CD4-positive, alpha-beta T cell (primary cell): ENCODE results near the gene MEGF10. TPM values are rescaled to one million over a fixed set of nuclear protein-coding genes. Genes with fewer than 3 reads are reported as not detected.

Source experiments
- ATAC-seq: fragments of 200-7000 bp; cut with Tn5 transposase; one replicate; pipeline ENCODE4 v1.10.0; 2022; ENCODE audit warnings: mild to moderate bottlenecking; ENCODE audit not compliant: poor library complexity
- CTCF ChIA-PET: fragments of 350-600 bp; sonication (Branson Sonifier 250); formaldehyde crosslinking; loops from one replicate; lab custom pipeline; 2021; ENCODE audit warnings: antibody characterized with exemption, inconsistent platforms; lab: Charles Lee
- POLR2A ChIA-PET: fragments of 350-600 bp; sonication (Branson Sonifier 250); formaldehyde crosslinking; loops from one replicate; lab custom pipeline; 2021; ENCODE audit warnings: antibody characterized with exemption, inconsistent platforms; lab: Charles Lee
- DNase-seq, 14 experiments: peaks; one replicate each; pipeline ENCODE4 v3.0.0-alpha.2; 2013 to 2020; ENCODE audit warnings: mixed read lengths in 2 of 14
- H3K27ac ChIP-seq, 2 donors: one replicate each; pipeline versions ENCODE4 v1.5.1 to v1.7.0; 2013; ENCODE audit warnings: low read length in 2 of 2, low read depth in 1 of 2, mild to moderate bottlenecking in 1 of 2
- H3K27me3 ChIP-seq, 2 experiments: 1 replicate in 1 of 2; 2 replicates in 1 of 2; pipeline versions ENCODE4 v1.6.1 to v1.7.0; 2013; ENCODE audit warnings: low read length in 2 of 2, control low read depth in 1 of 2, mild to moderate bottlenecking in 1 of 2, moderate library complexity in 1 of 2; ENCODE audit not compliant: insufficient read depth in 2 of 2, control insufficient read depth in 1 of 2
- H3K36me3 ChIP-seq: one replicate; pipeline ENCODE4 v1.6.1; 2013; ENCODE audit warnings: low read length, control low read depth; ENCODE audit not compliant: insufficient read depth
- H3K4me1 ChIP-seq: one replicate; pipeline ENCODE4 v1.6.1; 2013; ENCODE audit warnings: low read length, control low read depth; ENCODE audit not compliant: insufficient read depth
- H3K4me3 ChIP-seq: one replicate; pipeline ENCODE4 v1.5.1; 2013; ENCODE audit warnings: mild to moderate bottlenecking, low read length, moderate library complexity
- H3K9me3 ChIP-seq, 2 experiments: 1 replicate in 1 of 2; 2 replicates in 1 of 2; pipeline versions ENCODE4 v1.6.1 to v1.7.0; 2013; ENCODE audit warnings: low read length in 2 of 2, mild to moderate bottlenecking in 2 of 2, control low read depth in 1 of 2, moderate library complexity in 1 of 2; ENCODE audit not compliant: control insufficient read depth in 1 of 2, insufficient read depth in 1 of 2
- H3K27ac Mint-ChIP-seq: one replicate; pipeline ENCODE4 v1.8.0; 2020; ENCODE audit warnings: mixed read lengths
- H3K27me3 Mint-ChIP-seq: one replicate; pipeline ENCODE4 v1.8.0; 2021; ENCODE audit warnings: mixed read lengths
- H3K36me3 Mint-ChIP-seq: one replicate; pipeline ENCODE4 v1.8.0; 2021; ENCODE audit warnings: low read depth, mixed read lengths
- H3K4me1 Mint-ChIP-seq: one replicate; pipeline ENCODE4 v1.8.0; 2021; ENCODE audit warnings: low read depth, mixed read lengths
- H3K4me3 Mint-ChIP-seq: one replicate; pipeline ENCODE4 v1.8.0; 2020; ENCODE audit warnings: mild to moderate bottlenecking, mixed read lengths
- H3K9me3 Mint-ChIP-seq: one replicate; pipeline ENCODE4 v1.8.0; 2020; ENCODE audit warnings: mixed read lengths
- intact Hi-C, 2 experiments: fragments of 100-400 bp; cut with DNase I in 1 of 2; cut with micrococcal nuclease in 1 of 2; formaldehyde crosslinking; loops; one replicate each; pipeline versions ENCODE4 v1.15.1 to v1.9.0; 2023 to 2025; cut with DNase I, micrococcal nuclease
- total RNA-seq, 174 experiments: library from RNA in 2 of 174; stranded (reverse) in 2 of 174; gene quantifications; one replicate each; pipeline ENCODE4 v1.2.3 and lab custom pipeline; 2021 to 2026
- TF ChIP-seq, protein P1 (sequence below): fragments of 200-600 bp; IDR thresholded peaks from one replicate; pipeline ENCODE4 v1.8.0; 2022; ENCODE audit warnings: antibody characterized with exemption, mild to moderate bottlenecking

MEGF10 gene
- total RNA-seq, 2 experiments from 2014 or later: not detected

DNA sequence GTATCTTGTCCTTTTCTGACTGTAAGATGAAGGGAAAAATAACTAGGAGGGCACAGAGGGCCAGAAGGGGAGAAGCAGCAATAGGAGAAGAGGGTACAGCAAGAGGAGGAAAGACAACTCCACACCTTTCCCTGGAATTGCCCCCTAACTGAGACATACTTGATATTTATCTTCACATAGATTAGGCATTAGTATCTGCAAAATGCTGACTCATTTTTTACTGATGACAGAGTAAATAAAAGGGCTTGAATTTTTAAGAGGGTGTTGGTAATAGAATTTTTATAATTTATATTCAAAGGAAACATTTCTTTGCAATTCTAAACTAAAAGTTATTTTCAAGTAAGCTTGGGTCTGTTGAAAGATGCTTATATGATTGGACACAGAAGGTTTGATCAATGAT, 140.0 kb downstream of the MEGF10 start:
- no peaks in the 10 kb centered on the region for H3K9me3 ChIP-seq
- ATAC-seq (no peak), DNase-seq (no peak)
- ChIA-PET CTCF (no interaction called here), POLR2A (no interaction called here)
- TF ChIP-seq, protein P1, sequence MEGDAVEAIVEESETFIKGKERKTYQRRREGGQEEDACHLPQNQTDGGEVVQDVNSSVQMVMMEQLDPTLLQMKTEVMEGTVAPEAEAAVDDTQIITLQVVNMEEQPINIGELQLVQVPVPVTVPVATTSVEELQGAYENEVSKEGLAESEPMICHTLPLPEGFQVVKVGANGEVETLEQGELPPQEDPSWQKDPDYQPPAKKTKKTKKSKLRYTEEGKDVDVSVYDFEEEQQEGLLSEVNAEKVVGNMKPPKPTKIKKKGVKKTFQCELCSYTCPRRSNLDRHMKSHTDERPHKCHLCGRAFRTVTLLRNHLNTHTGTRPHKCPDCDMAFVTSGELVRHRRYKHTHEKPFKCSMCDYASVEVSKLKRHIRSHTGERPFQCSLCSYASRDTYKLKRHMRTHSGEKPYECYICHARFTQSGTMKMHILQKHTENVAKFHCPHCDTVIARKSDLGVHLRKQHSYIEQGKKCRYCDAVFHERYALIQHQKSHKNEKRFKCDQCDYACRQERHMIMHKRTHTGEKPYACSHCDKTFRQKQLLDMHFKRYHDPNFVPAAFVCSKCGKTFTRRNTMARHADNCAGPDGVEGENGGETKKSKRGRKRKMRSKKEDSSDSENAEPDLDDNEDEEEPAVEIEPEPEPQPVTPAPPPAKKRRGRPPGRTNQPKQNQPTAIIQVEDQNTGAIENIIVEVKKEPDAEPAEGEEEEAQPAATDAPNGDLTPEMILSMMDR: no peak
- H3K27me3 ChIP-seq: no peaks in the 10 kb centered on the region
- Mint-ChIP-seq H3K27ac (no peak overlapping the region), H3K27me3 (no peaks in the 10 kb centered on the region), H3K36me3 (no peaks in the 10 kb centered on the region), H3K9me3 (no peaks in the 10 kb centered on the region), H3K4me3 (no peak overlapping the region), H3K4me1 (no peaks in the 10 kb centered on the region)
- H3K4me1 ChIP-seq: no peaks in the 10 kb centered on the region
- no peak overlapping the region for H3K4me3 ChIP-seq
- H3K36me3 ChIP-seq: no peaks in the 10 kb centered on the region
- intact Hi-C loops: no loop called here
- no peak overlapping the region for H3K27ac ChIP-seq

DNA sequence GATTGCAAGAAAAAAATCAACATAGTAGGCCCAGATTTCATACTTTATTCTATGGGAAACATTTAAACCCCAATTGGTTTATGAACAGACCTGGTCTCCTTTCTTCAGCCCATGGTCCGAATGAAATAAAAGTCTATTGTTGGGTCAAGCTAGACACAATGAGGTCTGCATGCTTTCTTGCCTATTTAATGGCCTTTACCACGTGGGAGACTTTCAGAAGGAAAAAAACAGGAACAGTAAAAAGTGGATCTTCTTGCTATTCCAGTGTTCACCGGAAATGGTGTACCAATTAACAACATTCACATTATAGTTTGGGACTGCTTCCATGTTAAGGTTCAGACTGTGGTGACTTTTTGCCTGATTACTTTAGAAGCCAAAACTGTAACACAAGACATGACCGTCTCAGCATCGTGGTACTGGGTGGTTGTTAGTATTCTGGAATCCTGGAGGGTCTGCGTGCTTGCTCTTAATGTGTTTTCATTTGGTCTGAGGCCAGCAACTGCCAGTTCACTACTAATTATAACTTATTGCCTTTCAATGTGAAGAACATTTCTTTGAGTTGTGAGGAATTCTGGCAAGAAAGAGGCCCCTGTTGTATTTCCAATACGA, 141.5 kb downstream of the MEGF10 start:
- H3K27me3 ChIP-seq: no peaks in the 10 kb centered on the region
- H3K4me3 Mint-ChIP-seq: no peak overlapping the region
- TF ChIP-seq, protein P1: no peak
- H3K4me3 ChIP-seq: no peak overlapping the region
- H3K27ac ChIP-seq: no peak overlapping the region
- H3K9me3 ChIP-seq: no peaks in the 10 kb centered on the region
- H3K36me3 Mint-ChIP-seq: no peaks in the 10 kb centered on the region
- H3K9me3 Mint-ChIP-seq: no peaks in the 10 kb centered on the region
- intact Hi-C loops: no loop called here
- POLR2A ChIA-PET: no interaction called here
- no peaks in the 10 kb centered on the region for H3K36me3 ChIP-seq
- no peaks in the 10 kb centered on the region for H3K4me1 ChIP-seq
- no peak overlapping the region for H3K27ac Mint-ChIP-seq
- no peaks in the 10 kb centered on the region for H3K27me3 Mint-ChIP-seq
- DNase-seq (no peak), ATAC-seq (no peak)
- CTCF ChIA-PET: no interaction called here
- no peaks in the 10 kb centered on the region for H3K4me1 Mint-ChIP-seq

DNA sequence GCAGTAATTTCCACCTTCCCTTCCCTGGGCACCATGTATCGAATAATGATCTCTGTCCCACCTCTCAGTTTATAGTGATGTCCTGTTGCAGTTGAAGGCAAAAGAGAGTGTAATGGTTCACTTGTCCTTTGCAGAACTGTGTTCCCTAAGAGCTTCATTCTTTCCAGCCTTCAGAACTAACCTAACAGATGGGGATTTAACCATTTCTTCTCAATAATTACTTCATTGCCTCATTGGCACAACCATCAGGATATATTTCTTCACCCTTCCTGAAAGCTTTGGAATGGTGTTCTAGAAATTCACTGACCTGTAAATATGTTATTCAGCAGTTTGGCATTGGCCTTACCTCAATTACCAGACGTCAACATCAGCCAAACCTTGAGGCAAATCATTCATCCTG, 142.9 kb downstream of the MEGF10 start:
- Histone ChIP-seq H3K4me3 (no peak overlapping the region), H3K27me3 (no peaks in the 10 kb centered on the region), H3K36me3 (no peaks in the 10 kb centered on the region), H3K27ac (no peak overlapping the region), H3K4me1 (no peaks in the 10 kb centered on the region), H3K9me3 (no peaks in the 10 kb centered on the region)
- no peak overlapping the region for H3K4me3 Mint-ChIP-seq
- ChIA-PET POLR2A (no interaction called here), CTCF (no interaction called here)
- H3K27ac Mint-ChIP-seq: no peak overlapping the region
- intact Hi-C loops: no loop called here
- H3K36me3 Mint-ChIP-seq: no peaks in the 10 kb centered on the region
- no peaks in the 10 kb centered on the region for H3K4me1 Mint-ChIP-seq
- H3K27me3 Mint-ChIP-seq: no peaks in the 10 kb centered on the region
- no peaks in the 10 kb centered on the region for H3K9me3 Mint-ChIP-seq
- TF ChIP-seq, protein P1: no peak
- ATAC-seq (no peak), DNase-seq (no peak)
